Renal pelvis (tissue), 4 donors: ENCODE data around the gene JCAD. TPM values are rescaled to one million over a fixed set of nuclear protein-coding genes. Genes with fewer than 3 reads are reported as not detected.
"Not testable (repeated sequence)": the region's sequence is repeated elsewhere in the genome, so short reads cannot be mapped to it uniquely, and the experiment has no call there.

Experiments used
- DNase-seq: peaks from one replicate; pipeline ENCODE4 v3.0.0-alpha.2; 2013
- polyA plus RNA-seq, 3 donors: library from polyadenylated mRNA; unstranded; fragments of 120-200 nt; gene quantifications; one replicate each; pipeline ENCODE4 v1.2.1, GENCODE V29; 2013; ENCODE audit not compliant: insufficient read length in 3 of 3

The JCAD gene
- polyA plus RNA-seq, 3 donors, result 25.5 to 36.1 (median 30.7) TPM

DNA sequence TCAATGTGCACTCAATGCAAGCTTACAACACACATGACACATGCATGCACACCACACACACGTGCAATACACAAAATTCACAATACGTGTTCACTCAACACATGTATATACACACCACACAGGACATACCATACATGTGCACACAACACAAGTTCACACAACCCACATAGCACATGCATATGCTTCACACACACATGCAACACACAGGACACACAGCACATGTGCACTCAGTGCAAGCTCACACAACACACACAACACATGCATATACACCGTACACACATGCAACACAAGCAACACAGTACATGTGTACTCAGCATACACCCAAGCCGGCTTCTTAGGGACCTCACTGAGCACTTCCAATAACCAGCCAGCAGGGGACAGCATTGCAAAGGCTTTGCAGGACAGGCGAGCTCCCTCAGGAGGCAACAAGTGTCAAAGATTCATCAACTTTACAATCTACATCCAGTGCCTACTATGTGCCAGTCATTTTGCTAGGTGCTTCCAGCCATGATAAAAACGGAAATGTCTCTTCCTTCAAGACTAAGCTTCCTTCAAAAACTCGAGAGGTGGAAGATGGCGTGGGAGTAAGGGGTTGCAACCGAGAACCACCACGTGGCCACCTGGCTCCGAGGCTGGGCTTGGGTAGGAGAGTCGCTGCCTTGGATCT is 61.1 kb downstream of the JCAD start:
- DNase-seq, result peak; percentile 73

DNA sequence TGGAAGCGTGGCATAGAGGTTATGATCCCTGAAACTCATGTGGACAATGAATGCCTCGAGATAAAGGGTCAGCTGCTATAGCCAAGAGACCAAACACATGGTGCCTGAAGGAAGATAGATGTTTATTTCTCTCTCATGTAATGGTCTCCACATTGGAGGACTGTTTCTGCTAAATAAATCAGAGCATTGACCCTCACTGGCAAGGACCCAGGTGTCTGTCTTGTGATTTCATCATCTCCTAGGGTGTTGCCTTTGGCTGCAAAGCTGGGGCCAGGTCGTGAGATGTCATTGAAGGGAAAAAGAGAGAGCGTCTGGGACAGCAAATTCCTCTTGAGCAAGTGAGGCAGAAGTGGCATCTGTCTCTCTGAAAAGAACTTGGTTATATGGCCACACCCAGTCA is 64.6 kb downstream of the JCAD start:
- no peak for DNase-seq

DNA sequence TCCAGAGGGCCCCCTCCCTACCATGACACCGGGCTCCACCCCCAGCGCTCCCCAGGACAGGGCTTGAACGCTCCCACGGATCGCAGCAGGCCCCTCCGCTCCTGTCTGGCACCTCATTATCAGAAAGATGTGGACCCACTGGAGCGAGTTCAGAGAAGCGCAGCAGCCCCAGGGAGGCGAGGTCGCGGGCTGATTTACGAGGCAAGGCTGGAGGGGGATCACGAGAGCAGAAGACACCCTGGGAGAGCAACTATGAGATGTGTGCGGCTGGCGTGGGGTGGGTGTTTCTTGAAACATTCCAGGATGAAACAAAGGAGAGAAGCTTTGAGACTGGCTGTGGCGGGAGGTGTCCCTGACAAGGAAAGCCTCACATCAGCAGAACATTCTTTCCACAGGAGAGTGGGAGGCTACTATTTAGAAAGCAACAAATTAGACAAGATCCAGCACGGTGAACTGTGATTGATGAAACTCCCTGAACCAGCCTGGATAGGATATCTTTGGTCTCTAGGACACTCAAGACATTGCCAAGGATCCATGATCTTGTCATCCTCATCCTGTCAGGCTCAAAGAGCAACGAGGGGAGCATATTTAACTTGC is 66.0 kb downstream of the JCAD start:
- peak; percentile 74 for DNase-seq

DNA sequence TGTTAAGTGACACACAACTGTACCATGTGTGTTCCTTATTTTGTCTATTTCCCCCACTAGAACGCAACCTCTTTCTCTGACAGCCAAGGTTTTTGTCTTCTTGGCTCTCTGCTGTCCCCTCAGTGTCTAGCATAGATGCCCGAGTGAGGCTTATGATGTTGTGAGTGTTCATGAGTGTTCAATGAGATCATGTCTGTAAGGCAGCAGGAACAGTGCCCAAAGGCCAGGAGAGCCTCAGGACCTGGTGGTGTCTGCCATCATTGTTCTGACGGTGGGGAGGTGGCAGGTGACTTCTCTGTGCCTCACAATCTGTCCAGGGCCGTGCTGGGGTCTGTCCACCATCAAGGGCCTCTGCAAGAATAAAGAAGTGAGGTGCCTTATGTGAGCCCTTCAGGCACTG is 66.5 kb downstream of the JCAD start:
- no peak for DNase-seq

DNA sequence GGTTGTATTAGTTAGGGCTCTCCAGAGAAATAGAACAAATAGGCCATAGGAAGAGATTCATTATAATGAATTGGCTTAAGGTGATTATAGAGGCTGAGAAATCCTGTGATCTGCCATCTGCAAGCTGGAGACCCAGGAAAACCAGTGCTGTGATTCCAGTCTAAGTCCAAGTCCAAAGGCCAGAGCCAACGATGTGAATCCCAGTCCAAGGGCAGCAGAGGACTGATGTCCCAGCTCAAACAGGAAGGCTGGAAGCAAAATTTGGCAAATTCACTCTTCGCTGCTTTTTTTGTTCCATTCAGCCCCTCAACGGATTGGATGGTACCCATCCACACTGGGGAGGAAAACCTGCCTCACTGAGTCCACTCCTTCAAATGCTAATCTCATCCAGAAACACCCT is 68.0 kb downstream of the JCAD start:
- no peak for DNase-seq

DNA sequence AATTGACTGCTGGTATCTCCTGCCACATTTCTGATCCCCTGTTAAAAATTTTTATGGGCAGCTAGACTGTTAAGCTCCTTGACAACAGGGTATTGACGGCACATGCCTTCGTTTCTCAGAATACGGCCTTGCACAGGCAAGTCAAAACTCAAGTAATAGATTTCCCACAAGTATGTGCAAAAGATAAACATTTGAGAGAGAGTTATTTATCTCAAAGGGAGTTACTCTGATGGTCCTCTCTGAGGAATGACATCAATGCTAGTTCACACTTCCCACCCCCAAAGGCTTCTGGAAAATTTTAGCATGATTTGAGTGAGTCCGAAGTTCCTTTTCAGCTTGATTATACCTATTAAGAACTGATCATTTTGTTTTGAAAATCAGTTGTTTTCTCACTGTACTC is 71.9 kb downstream of the JCAD start:
- DNase-seq, result no peak

DNA sequence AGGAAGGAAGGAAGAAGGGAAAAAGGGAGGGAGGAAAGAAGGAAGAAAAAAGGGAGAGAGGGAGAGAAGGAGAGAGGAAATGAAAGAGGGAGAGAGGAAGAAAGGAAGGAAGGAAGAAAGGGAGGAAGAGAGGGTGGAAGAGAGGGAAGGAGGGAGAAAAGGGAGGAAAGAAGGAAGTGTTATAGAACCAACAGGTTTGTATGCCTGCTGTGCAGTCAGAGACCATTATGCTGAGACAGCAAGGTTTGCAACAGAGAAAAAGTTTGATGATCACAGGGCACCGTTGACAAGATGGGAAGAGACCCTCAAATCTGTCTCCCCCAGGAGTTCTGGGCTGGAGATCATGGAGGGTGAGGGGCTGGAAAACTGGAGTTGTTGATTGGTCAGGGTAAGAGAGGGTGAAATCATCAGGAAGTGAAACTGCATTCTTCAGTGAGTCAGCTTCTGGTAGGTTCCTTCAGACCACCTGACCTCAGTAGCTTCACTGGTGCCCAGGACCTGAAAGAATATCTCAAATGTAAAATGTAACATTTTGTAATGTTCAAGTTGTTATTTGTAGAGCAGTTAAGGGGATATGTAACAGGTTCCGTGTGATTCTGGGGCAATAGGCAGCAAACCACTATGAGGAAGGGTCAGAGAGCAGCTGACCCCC is 76.3 kb downstream of the JCAD start:
- no peak for DNase-seq

DNA sequence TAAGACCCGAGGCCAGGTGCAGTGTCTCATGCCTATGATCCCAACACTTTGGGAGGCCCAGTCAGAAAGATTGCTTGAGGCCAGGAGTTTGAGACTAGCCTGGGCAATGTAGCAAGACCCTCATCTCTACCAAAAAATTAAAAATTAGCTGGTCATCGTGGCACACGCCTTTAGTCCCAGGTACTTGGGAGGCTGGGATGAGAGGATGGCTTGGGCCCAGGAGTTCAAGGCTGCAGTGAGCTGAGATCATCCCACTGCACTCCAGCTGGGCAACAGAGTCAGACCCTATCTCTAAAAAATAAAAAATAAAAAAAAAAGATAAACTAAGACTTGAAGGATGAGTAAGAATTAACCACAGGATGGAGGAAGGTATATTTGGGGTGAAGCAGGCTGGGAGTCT is 77.9 kb downstream of the JCAD start:
- DNase-seq, result no peak

DNA sequence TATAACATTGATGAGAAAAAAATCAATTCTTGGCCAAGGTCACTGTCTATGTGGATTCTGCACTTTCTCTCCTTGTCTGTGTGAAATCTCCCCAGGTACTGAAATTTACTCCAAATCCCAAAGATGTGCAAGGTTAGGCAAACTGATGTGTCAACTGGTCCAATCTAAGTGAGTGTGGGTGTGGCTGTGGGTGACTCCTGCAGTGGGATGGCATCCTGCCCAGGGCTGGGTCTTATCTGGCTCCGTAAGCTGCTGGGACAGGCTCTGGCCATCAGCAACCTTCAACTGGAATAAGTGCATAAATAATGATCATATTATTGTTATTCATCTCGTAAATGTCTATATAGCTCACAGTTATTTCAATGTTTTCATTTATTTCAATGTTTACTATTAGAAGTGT is 79.3 kb downstream of the JCAD start:
- no peak for DNase-seq

DNA sequence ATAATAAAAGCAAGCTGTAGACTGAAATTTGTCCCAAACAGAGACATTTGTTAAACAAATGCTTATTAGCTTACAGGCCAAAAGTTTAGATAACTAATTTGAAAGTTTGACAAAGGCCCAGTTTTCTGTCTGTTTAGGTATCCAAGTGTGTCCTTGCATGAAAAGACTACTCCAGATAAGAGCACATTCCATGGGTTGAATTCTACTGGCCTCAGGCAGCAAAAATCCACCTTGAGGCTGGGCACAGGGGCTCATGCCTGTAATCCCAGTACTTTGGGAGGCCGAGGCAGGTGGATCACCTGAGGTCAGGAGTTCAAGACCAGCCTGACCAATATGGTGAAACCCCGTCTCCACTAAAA is 80.0 kb downstream of the JCAD start:
- DNase-seq, result not testable (repeated sequence)

DNA sequence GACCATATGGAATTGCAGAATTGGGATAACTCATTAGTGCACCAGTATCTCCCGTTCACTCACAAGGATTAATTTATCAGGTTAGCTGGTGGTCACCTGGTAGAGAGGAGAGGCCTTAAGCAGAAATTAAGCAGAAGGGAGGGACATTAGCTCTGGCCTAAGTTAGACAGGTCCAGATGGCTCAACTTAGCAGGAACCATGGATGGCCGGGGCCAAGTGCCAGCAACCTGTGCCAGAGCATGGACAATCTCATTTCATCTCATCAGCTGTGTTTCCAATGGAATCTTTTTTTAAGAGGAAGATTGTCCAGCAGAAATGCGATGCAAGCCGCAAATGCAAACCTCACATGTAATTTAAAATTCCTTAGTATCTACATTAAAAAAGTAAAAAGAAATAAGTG is 82.2 kb downstream of the JCAD start:
- DNase-seq, result no peak

DNA sequence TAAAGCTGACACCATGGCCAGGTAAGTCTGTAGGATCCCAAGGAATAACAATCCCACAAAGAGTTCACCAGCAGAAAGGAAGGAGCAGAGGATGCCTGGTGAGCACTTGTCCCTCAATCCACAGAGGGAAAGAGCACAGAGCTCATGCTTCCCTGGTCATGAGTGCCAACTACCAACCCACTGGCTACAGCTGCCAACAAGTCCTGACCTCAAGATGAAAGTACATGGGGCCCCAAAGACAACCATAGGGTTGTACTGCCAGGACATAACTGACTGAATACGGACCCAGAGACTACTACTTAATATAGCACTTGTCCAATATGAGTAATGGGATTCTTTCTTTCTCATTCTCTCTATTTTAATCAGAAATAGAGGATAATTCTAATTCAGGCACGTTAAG is 83.3 kb downstream of the JCAD start:
- no peak for DNase-seq

DNA sequence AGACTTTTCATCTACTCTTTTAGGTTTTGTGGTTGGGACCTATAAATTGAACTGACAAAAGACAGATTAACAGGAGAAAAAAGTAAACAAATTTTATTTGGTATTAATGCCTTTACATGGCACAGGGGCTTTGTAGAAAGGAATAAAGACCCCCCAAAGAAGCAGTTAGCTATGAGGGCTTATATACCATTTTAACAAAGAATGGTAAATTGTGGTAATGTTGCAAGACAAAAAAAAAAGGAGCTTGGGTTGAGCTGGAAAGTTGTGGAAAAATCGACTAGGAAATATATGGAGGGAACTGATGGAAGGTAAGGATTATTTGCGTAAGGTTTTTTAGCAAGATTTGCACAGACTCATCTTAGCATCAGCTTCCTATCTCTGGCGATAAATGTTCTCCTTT is 84.6 kb downstream of the JCAD start:
- DNase-seq, result no peak

DNA sequence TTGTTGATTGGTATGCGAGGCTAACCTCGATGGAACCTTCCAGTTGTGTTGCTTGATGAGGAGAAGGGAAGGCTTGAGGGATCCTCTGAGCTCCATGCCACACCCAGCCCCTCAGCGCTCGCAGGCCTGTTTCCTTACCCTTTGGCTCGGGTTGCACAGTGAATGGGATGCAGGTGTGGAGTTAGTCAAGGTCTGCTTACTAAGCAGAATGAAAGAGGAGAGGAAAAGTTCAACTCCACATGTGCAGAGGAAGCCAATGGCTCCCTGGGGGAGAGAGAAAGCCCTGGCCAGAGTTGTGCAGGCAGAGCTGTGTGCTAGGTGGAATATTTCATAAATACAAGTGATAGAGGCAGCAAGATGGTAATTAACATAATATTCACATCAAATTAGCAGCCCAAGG is 85.5 kb downstream of the JCAD start:
- DNase-seq, result no peak

DNA sequence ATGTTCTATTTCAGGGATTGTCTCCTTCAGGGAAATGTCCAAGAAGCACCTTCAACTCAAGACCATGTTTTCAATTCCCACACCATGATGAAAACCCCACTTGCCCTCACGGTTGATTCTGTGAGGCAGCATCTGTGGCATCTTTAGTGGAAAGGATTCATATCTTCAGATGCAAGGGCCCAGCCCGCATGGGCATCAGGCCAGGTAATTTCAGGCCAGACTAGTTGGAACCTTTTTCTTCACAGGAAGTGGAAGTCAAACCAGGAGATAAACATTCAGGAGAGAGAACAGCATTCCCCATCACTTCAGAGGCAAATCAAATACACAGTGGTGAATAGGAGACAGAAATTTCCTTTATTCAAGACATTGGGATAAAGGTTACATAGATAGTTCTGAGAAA is 88.8 kb downstream of the JCAD start:
- no peak for DNase-seq

DNA sequence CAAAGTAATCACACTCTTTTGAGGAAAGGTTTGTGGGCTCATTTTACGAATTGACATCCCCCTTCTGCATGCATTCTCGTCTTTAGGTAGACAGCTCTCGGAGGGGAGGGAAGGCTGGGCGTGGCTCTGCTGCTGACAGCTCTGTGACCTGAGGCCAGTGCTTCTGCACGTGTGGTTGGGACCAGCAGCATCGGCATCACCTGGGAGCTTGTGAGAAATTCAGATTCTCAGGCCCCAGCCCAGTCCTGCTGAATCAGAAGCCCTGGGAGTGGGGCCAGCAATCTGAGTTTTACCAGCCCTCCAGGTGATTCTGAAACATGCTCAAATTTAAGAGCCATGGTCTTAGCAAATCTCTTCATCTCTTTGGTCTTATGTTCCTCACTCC is 89.4 kb downstream of the JCAD start:
- DNase-seq, result no peak

DNA sequence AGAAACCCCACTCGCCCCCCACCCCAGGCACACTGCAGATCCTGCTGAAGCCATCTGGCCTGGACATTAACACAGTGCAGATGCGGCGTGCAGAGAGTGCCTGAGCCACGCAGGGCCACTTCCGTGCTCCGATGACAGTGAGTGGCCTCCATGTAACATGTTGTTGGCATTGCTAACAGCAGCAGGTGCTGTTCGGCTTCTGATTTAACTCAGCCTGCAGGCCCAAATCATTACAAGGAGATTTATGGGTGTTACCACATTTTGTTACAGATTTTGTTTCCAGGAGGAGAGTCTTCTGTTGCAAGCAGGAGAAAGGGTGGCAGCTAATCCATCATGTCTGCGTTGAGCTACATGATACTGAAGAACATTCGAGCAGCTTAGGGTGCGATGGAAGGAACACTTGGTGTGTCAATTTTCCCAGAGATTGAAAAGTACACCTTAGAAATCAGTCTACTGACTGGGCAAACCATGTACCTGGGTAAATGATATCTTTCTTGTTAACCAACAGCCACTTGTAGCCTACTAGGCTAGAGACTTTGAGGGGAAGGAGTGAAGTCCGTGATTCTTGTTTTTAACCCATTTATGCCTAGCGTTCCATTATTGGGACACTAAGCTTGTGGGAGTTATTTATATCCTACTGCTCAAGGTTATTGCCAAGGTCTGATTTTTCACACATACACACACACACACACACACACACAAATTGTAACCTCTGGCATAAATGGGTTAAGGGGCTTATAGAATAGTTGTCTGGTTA is 90.0 kb downstream of the JCAD start:
- DNase-seq, result peak; percentile 54

DNA sequence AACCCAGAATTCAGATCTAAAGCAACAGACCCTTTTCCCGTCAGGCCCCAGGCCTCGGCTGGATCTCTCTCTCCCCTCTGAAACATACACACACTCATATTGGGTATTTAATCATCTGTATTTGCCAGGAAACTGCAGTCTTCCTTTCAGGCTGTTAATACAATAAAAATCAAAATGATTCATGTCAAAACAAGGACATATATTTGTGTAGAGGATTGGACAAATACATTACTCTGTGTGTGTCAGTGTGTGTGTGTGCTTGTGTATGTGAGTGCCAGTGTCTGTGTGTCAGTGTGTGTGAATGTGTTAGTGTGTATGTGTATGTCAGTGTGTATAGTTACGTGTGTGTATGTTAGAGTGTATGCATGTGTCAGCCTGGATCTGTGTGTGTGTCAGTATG is 90.8 kb downstream of the JCAD start:
- DNase-seq, result no peak

DNA sequence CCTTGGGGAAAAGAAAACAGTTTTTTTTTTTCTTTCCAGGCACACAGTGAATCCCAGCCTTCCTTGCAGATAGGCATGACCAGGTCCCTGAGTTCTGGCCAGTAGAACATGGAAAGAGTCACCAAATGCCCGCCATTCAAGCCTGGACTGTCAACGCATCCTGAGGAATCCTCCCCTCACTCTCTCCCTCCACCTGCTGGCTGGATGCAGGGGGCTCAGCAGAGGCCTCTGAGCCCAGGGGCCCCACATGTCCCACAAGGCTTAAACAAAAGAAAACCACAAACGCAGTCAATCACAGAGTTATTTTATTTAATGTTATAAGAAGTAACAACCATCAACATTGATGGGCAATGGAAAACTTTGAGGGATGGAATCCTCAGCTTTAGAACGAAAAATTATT is 93.1 kb downstream of the JCAD start:
- no peak for DNase-seq
